Effector CD8-positive, alpha-beta T cell (primary cell): ENCODE data around the gene ARSG.

Experiments
- DNase-seq: peaks from one replicate; lab custom pipeline; 2025; lab: John Stamatoyannopoulos, UW

The ARSG gene

DNA sequence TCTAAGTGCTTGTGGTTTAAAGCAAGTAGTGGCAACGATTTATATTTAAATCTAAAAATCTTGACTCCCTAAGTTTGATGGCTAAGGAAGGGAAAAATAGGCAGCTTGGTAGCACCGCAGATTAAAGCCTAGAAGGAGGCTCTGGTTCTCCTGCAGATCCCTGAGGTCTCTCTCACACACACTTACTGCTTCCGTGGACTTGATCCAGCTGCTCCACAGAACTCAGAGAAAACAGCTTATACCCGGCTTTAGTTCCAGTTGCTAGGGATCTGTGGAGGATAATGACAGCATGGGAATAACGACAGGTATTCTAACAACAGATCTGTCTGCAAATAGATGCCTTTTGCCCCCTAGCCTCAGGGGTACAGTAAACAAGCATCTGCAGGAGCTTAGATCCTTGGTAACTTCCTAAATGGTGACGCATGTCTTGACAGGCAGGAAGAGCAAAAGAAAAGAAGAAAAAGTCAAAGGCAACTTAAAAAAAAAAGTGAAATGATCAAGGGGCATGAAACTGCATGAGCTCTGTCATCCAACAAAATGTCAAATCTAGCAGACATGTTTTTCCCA lies 161.5 kb downstream of the ARSG start:
- no peak for DNase-seq

DNA sequence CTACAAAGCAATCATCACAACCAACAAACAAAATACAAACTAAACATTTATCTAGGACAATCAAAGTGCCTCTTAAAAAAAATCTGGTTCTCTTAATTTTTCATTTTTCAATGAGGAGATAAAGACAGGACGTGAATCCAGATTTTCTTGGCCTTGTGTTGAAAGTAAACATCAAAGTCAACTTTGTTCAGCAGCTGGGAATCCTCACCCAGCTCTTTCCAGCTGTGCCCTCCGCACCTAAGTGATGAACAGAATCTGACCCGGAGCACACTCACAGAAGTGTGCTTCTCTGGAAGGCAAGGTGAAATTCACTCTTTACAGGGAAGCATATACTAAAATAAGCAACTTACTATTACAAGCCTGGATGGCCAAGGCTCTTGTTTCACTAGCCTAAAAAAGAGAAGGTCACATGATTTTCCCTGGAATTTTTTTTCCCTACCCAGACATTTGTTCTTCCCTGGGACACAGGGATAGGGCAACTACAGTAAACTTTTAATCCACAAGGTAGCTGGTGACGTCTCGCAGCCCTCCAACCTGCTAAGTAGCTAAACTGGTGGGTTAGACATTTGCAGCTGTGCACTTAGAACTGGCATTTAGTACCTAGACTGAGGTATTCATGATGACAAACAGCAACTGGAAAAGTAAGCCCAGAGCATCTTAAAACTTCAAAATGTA lies 162.8 kb downstream of the ARSG start:
- no peak for DNase-seq

DNA sequence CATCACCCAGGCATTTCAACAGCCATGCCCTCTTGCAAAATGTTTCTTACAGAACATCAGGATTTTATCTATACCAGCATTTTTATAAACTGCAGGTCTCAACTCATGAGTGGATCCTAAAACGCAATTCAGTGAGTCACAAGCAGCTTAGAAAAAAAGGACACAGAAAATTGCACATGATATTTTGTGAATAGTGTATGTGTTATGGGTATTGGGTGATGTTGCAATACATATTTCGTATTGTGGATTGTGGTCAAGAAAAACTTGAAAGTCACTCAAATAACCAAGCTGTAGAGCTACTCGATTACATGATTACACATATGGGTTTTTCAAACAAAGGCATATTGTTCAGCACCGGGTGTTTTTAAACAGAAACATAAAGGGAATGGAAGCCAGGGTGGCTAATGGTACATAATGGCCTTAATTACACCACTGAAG lies 164.6 kb downstream of the ARSG start:
- DNase-seq: no peak

DNA sequence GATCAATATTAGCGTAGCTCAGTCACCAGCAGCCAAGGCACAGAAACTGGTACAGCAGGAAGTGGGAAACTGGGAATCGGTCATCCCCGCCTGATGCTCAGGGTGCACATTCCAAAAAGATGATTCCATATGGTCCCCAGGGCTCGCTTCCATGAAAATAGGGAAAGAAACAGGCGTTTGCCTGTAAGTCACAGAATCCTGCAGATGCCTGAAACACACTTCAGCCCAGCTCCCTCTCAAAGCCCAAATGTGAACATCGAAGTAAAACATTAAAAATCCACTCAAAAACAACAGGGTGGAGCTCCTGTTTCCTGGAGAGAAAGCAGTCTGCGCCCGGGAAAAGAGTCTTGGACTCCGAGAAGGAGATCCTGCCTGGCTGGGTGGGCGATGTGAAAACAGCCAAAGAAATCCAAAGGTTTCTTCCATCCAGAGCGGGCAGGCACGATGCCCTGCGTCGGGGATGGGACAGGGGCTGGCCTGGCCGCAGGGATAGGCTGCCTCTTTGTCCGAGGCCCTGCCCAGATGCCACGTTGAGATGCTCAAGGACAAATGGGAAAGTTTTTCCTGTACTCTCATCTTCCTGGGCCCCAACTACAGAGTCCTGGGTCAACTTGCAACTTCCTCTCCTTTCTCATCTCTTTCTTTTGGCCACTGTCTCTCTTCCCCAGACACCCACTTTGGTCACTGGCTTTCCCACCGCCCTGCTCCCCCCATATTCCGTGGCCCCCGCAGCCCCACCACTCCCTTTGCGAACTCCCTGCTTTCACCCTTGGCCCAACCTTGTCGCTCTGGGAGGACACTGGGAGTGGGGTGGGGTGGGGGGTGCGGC lies 165.3 kb downstream of the ARSG start:
- DNase-seq: no peak

DNA sequence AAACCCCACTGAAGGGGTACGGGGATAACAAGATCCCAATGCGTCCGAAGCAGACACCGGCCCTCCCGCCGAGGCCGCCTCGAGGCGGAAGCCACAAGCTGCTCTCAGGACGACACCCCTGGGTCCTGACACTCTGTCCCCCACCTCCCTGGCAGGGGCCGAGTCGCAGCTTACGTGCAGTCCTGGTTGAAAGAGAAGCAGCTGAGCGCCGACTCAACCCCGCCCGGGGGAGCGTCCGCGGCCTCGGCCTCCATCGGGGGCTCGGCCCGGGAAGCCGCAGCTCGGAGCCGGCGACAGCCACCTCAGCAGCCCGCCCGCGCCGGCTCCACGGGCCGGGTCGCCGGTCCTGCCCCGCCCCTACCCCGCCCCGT lies 165.9 kb downstream of the ARSG start, which contains the start of gene WIPI1:
TSS of gene WIPI1 (minus strand) at position 329 of the 371 bp plus-strand sequence. CDS start at position 254, 75 bp downstream.
- no peak for DNase-seq

DNA sequence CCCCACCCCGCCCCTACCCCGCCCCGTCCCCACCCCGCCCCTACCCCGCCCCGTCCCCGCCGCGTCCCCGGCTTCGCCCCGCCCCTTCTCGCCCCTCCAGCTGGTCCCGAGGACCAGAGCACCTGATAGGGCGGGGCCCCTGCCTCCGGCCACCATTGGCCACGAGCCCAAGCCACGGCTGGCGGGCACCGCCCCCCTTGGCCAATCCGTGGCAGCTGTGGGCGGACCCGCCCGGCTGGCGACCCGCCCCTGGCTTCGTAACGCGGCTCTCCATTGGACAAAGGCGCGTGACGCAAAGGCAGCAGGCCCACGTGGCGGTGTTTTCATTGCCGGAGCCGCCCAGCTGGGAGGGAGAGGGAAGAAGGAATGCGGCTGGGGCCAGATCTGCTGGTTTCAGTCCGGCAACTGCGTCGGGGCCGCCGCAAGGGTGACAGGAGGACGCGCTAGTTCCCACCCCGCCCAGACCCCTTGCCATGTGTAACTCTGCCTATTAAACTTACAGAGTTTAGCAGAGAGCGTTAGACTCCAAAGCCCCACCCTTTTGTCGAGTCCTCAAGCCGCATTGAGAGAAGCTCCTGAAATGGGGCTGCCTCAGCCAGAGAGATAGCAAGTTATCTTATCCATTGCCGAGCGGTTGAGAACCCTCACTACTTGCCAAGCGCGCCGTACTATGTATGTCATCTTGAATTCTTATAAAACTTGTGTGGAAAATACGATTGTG lies 166.4 kb downstream of the ARSG start:
- peak; percentile 98 for DNase-seq

DNA sequence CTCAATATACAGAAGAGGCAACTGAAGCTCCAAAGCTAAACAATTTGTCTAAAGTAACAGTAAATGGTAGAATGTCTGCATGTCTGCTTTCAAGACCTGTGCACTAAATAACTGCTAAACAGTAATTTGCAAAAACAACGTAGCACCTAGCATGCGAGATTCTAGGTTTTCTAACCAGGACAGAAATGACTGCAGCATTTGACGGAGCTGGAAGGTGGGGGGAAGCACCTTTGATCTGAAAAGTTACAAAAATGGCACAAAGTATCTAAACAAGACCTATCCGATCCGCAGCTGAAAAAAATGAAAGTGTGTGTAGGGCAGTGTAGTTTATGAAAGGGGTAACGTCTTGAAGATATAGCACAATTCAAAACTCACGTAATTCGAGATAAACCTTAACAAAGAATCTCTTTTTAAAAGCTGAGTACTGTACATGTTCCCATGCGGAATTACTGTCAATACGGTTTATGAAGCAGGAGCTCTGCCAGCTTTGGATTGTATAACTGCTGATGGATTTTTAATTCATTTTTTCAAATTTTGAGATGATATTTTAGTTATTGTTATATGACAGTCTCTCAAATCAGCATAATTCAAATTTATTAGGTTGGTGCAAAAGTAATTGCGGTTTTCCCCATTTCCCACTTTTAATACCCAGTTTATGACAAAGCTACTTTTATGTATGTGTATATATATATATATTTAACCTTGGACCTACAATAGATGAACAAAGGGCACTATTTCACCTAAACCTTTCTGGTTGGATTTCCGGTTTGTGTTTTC lies 167.2 kb downstream of the ARSG start:
- DNase-seq: no peak

DNA sequence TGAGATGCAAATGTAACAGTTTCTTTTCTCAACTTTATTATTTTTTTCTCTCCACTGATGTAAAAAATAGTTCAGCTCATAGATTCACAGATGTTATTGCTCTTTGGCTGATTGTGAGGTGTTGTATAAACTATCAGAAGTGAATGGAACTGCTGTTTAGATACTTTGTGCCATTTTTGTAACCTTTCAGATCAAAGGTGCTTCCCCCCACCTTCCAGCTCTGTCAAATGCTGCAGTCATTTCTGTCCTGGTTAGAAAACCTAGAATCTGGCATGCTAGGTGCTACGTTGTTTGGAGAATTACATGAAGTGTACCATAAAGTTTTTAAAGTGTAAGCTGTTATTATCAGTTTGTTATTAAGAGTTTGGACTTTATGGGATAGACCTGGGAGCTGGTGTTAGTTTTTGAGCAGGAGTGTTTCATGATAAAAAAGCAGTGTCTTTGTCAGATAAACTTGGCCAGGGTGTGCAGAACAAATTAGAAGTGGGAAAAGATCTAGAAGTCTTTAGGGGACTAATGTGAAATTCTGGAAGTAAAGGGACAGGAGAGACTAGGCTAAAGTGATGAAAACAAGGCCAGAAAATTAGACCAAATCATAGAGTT lies 167.8 kb downstream of the ARSG start:
- DNase-seq: no peak

DNA sequence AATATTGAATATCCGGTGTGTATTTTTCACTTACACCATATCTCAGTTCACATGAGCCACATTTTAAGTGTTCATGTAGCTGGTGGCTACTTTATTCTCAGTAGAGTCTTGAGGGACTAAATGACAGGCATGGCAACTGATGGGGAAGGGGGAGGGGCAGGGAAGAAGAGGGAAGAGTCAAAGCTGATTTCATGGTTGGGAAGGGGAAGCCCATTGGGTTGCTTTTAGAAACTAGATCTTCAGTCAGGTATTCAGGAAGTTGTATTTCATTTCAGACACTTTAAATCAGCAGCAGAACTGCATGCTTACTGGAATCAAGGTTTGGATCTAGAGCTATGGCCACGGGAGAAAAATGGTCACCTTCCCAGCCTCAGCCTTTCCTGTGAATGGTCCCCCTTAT lies 168.9 kb downstream of the ARSG start:
- no peak for DNase-seq

DNA sequence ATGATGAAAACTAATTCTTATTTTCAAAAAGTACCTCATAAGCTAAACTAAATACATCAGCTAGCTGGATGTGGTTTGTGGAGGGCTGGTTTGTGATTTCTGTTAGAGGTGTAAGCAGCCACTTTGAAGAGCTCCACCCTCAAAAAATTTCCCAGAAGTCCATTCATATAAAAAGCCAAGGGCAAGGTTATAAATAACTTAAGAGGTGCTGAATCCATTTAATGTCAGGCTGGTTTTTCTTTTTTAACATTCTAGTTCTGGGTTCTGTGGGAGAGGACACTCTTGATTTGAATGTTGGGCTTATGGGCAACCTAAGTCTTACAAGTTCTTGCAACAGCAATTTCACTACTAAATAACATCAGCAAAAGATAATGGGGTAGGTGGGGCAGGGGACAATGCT lies 169.4 kb downstream of the ARSG start:
- no peak for DNase-seq

DNA sequence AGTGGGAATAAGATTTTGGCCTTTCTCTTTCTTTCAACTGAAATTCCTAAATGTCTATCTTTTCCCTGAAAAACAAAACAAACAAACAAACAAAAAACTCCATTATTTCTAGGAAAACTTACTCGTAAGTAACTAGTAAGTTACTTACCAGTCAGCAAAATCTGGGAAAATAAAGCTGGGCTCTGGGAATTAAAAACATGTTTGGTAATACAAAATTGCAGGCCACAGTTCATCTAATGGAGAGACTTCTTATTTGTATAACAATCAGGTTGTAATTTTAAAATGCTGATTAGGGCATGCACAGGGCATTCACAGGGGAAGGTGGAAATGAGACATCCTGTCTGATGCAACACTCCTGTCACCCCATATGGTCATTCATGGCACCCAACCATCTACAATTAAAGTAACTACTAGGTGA lies 169.8 kb downstream of the ARSG start:
- no peak for DNase-seq

DNA sequence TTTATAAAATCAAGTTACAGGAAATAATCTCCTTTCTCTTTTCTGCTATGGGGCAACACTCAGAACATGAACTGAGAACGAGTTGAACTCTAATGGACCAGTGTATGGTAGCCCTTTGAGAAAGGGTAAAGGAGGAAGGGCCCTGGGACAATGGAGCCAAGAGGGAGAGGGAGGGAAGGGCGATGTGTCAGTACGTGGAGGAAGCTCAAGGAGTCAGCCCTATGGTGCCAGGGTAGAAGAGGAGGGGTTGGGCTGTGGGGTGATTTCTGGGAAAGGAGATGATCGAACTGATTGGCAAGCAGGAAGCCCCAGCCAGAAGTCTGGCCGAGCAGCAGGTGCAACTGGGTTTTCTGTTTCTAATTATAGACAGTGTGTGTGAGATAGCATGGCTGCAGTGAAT lies 170.3 kb downstream of the ARSG start:
- no peak for DNase-seq

DNA sequence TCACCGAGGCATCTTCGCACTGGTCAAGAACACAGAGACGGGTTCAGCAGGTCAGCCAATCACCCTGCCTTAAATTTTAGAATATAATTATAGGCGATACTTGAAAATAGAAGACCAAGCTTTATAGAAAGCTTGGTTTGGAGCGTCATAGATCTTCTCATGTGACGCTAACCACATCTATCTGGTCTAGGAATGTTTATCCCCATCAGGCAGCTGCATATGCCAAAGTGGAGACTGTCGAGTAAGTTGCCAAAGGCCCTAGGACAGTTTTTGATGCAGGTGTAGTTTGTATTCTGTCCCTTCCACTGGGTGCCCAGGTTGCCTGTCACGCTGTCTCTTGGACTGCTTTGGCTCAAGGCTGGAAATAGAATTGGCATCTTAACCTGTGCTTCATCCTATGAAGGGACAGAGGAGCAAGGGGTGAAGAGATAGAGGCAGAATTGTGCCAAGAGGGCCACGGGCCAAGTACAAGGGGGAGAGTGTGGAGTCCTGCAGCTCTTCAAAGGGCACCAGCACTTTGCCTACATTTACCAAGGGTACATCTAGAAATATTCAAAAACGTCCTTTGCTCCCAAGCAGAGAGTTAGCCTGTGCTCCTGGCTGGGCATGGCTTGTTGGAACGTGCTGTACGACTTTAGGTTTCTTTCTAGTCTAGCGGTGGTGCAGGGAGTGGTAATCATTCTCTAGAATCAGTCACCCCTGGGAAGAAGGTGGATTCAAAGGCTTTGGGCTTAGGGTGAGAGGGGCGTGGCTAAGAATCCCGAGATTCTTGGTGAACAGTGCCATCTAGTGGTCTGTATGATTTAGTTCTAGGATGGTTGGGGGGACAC lies 171.3 kb downstream of the ARSG start:
- peak; percentile 50 for DNase-seq

DNA sequence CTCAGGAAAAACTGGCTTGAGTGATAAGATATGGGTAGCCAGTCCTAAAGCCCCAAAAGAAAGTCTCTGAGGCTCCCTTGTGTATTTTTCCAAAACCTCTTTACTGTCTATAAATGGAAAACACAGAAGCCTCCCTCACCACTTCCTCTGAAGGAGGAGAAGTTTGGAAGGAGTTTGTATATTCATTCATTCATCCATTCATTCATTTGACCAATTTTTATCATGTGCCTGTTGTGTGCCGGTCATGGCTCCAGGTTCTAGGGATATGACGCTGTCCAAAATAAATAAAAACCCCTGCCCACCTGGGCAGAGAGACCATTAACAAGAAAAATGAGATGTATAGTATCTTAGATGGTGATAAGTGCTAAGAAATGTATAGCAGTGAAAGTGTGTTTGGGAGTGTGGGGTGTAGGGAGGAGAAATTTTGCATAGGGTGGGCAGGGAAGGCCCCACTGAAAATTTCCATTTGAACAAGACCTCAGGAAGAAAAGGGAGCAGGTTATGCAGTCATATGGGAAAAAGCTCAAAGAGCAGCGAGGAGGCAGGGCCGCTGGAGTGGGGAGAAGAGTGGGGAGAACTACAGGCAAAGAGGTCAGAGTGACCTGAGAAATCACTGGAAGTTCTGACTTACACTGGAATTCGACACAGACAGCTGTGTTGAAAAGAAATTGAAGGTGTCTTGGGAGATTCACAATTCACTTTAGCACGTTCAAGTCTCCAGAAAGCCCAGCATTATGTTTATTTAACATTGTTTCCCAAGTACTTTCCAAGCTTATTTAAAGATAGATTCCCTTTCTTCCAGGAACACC lies 172.1 kb downstream of the ARSG start:
- no peak for DNase-seq

DNA sequence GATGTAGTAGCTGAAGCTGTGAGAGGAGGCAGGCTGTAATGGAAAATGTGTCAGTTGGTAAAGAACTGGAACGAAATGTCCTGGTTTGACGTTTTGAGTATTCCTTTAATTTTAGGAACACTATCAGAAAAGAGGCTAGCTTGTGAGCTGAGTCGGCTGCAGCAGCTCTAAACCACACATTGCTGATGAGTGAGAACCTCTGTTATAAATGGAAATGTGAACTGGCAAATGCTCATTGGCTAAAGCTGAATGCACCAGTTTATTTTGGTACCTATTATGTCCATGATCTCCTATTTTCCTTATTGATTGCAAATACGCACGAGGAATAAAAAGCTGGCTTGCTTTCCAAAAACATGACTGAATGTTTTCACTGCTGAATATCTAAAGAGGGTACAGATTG lies 177.0 kb downstream of the ARSG start:
- DNase-seq: no peak

DNA sequence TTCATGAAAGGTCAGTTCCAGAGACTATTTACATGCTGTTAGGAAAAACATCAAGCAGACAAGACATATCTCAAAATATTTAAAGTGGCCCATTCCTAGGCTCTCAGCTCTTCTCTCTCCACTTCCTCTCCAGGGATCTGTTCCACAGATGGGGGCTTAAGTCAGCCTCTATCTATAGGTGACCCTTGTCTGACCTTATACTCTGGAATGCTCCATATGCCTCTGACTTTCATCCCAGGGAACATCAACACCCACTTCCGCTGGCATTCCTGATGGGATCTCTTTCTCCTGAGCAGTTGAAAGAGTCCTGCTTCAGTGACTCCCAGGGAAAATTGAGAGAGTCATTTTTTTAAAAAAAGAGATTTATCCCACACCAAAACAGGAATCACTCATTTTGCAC lies 177.5 kb downstream of the ARSG start:
- no peak for DNase-seq
